GM12878 (cell line): ENCODE results near the gene CYYR1. TPM values are rescaled to one million over a fixed set of nuclear protein-coding genes. Genes with fewer than 3 reads are reported as not detected.

Source experiments
- ATAC-seq: fragments of 200-7000 bp; cut with Tn5 transposase; 3 replicates; pipeline ENCODE4 v1.9.1; 2020; ENCODE audit warnings: mild to moderate bottlenecking, moderate library complexity
- BruUV-seq: library from RNA; stranded (reverse); fragments of 400-500 nt; replicated peaks from 2 replicates; lab custom pipeline; 2021; lab: Mats Ljungman, UMichigan
- CTCF ChIA-PET: fragments of 300-600 bp; sonication (Branson Sonifier 250); formaldehyde crosslinking; extraction: SDS; loops from one replicate; lab custom pipeline; 2021; ENCODE audit warnings: inconsistent platforms; lab: Yijun Ruan, JAX
- POLR2A ChIA-PET: fragments of 350-600 bp; formaldehyde crosslinking; extraction: SDS; loops from one replicate; lab custom pipeline; 2021; ENCODE audit warnings: inconsistent platforms; lab: Charles Lee
- RAD21 ChIA-PET: fragments of 300-600 bp; sonication (Branson Sonifier 250); formaldehyde crosslinking; loops from one replicate; lab custom pipeline; 2023; ENCODE audit warnings: antibody characterized with exemption; ENCODE audit not compliant: unreplicated experiment; lab: Charles Lee
- SMC1A ChIA-PET: fragments of 300-600 bp; sonication (Branson Sonifier 250); formaldehyde crosslinking; loops from one replicate; lab custom pipeline; 2023; ENCODE audit not compliant: unreplicated experiment, uncharacterized antibody; lab: Charles Lee
- DNase-seq: peaks from one replicate; pipeline ENCODE4 v3.0.0-alpha.2; 2011; ENCODE audit warnings: low read depth, low spot score
- FAIRE-seq: peaks from 3 replicates; lab custom pipeline; 2011; peaks lifted over from hg19 to GRCh38; lab: Jason Lieb, UNC
- H2AFZ ChIP-seq: 2 replicates; pipeline ENCODE4 v1.6.0; 2011; ENCODE audit warnings: low read depth, low read length, control low read depth; ENCODE audit not compliant: control insufficient read depth
- H3K27ac ChIP-seq: 2 replicates; pipeline ENCODE4 v1.5.1; 2011; ENCODE audit warnings: control low read depth; ENCODE audit not compliant: control insufficient read depth, insufficient read depth
- H3K27me3 ChIP-seq, 2 experiments: replicated peaks in 1 of 2; 2 replicates each; pipeline versions ENCODE4 v1.6.0 to v1.6.1; 2011; ENCODE audit warnings: low read length in 1 of 2; ENCODE audit not compliant: control insufficient read depth in 2 of 2, insufficient read depth in 2 of 2
- H3K36me3 ChIP-seq, 2 experiments: 2 replicates each; pipeline ENCODE4 v1.5.1; 2011; ENCODE audit warnings: low read length in 1 of 2; ENCODE audit not compliant: control insufficient read depth in 2 of 2, insufficient read depth in 2 of 2
- H3K4me1 ChIP-seq: 2 replicates; pipeline ENCODE4 v1.6.1; 2011; ENCODE audit warnings: mild to moderate bottlenecking, low read length, moderate library complexity, mixed read lengths; ENCODE audit not compliant: control insufficient read depth, insufficient read depth
- H3K4me2 ChIP-seq: 2 replicates; pipeline ENCODE4 v1.6.0; 2011; ENCODE audit warnings: control low read depth; ENCODE audit not compliant: control insufficient read depth, insufficient read depth
- H3K4me3 ChIP-seq: fragments of 200-600 bp; sonication (generic); 2 replicates; pipeline ENCODE4 v1.5.1; 2016
- H3K79me2 ChIP-seq: 2 replicates; pipeline ENCODE4 v1.6.0; 2011; ENCODE audit warnings: low read length; ENCODE audit not compliant: control insufficient read depth, insufficient read depth
- H3K9ac ChIP-seq: 2 replicates; pipeline ENCODE4 v1.8.0; 2011; ENCODE audit warnings: low read length, control low read depth, mixed read lengths; ENCODE audit not compliant: control insufficient read depth, insufficient read depth
- H3K9me3 ChIP-seq: replicated peaks from 3 replicates; pipeline ENCODE4 v1.5.1; 2011; ENCODE audit warnings: mild to moderate bottlenecking, low read length; ENCODE audit not compliant: control insufficient read depth, insufficient read depth
- H4K20me1 ChIP-seq: 2 replicates; pipeline ENCODE4 v1.6.0; 2011; ENCODE audit not compliant: control insufficient read depth, insufficient read depth
- CHD1 ChIP-seq: IDR thresholded peaks from 2 replicates; pipeline ENCODE4 v1.6.1; 2012; ENCODE audit warnings: low read depth, low read length, improper control_type of control experiment
- DPF2 ChIP-seq: fragments of 450-650 bp; IDR thresholded peaks from 2 replicates; pipeline ENCODE4 v1.6.1; 2017; ENCODE audit warnings: mild to moderate bottlenecking
- MYB ChIP-seq: fragments of 150-350 bp; IDR thresholded peaks from 2 replicates; pipeline ENCODE4 v1.6.1; 2014; ENCODE audit warnings: mild to moderate bottlenecking, low read depth, low read length, borderline replicate concordance
- NBN ChIP-seq: fragments of 450-650 bp; IDR thresholded peaks from 2 replicates; pipeline ENCODE4 v1.6.1; 2016
- NR2F1 ChIP-seq: fragments of 450-650 bp; conservative IDR thresholded peaks from 2 replicates; pipeline ENCODE4 v1.6.1; 2017; ENCODE audit warnings: mild to moderate bottlenecking
- RAD21 ChIP-seq: IDR thresholded peaks from 2 replicates; pipeline ENCODE4 v1.6.1; 2011; ENCODE audit warnings: mild to moderate bottlenecking, low read depth, low read length, moderate library complexity; ENCODE audit not compliant: insufficient read depth
- WGBS: methylation state at CpG from one replicate; pipeline ENCODE4 v1.1.6; 2016; ENCODE audit warnings: low lambda C conversion rate; ENCODE audit not compliant: insufficient replicate concordance, insufficient coverage; ENCODE audit errors: missing lambda C conversion rate; 5-methylcytosine and 5-hydroxymethylcytosine counted together
- in situ Hi-C: fragments of 300-500 bp; cut with MboI; formaldehyde crosslinking; loops from 9 replicates; pipeline ENCODE4 v1.14.3; 2018; ENCODE audit warnings: mixed read lengths
- intact Hi-C: fragments of 100-400 bp; cut with micrococcal nuclease; formaldehyde crosslinking; loops from one replicate; pipeline ENCODE4 v1.14.2; 2022; ENCODE audit not compliant: unreplicated experiment
- polyA plus RNA-seq, 11 experiments: library from polyadenylated mRNA; depleted of rRNA in 4 of 11; unstranded in 6 of 11; stranded (reverse) in 5 of 11; fragments of >200 nt; fragmentation: Nextera tagmentation in 4 of 11; fragmentation: Illumina TruSeq in 1 of 11; extraction: Ambion mirVana in 4 of 11; extraction: Trizol in 1 of 11; gene quantifications; 1 replicate in 1 of 11; 2 replicates in 10 of 11; pipeline versions ENCODE4 v1.2.1 to v1.2.3, GENCODE V29; 2011 to 2016; ENCODE audit warnings: inconsistent platforms in 2 of 11, missing spikeins in 2 of 11, low read depth in 1 of 11
- total RNA-seq, 4 experiments: library from RNA; depleted of rRNA in 3 of 4; stranded (reverse); fragments of >200 nt in 3 of 4; fragmentation: Illumina TruSeq in 1 of 4; extraction: Trizol in 1 of 4; gene quantifications; 2 replicates each; pipeline versions ENCODE4 v1.2.1 to v1.2.3, GENCODE V29; 2013 to 2021
- TF ChIP-seq, protein P1 (sequence below): IDR thresholded peaks from 2 replicates; pipeline ENCODE4 v1.6.1; 2012; ENCODE audit warnings: low read depth, low read length, improper control_type of control experiment
- TF ChIP-seq, protein P2 (sequence below): IDR thresholded peaks from 2 replicates; pipeline ENCODE4 v1.6.1; 2012; ENCODE audit warnings: low read length, inconsistent platforms
- TF ChIP-seq, protein P3 (sequence below): fragments of 450-650 bp; IDR thresholded peaks from 2 replicates; pipeline ENCODE4 v1.6.1; 2017; ENCODE audit warnings: antibody characterized with exemption, mild to moderate bottlenecking, moderate library complexity
- TF ChIP-seq, protein P4 (sequence below): IDR thresholded peaks from 2 replicates; pipeline ENCODE4 v1.6.1; 2012; ENCODE audit warnings: low read depth, low read length, improper control_type of control experiment

CYYR1 gene
- total and polyA plus RNA-seq, 10 of the 15 experiments (the other 5 are each of a cell fraction or from before 2014, with no cell fraction given) = 0.11 to 0.13 TPM; not detected in 8

DNA sequence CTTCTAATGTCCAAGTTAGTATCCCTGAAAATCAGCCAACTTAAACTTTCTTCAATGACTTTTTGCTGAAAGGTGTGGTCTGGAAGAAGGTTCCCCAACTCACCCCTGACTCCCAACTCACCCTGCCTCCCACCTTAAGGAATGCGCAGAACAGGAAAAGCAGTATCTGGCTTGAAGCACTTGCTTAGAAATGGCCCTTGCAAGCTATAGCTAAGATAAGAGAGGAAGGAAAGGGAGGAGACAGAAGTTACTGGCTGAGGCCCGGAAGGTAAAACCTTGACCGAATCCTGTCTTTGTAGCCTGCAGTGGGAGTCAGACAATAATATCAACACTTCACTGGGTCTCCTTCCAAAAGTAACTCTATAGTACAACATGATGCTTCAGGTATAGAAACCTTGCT is 2.9 kb downstream of the CYYR1 start:
- TF ChIP-seq NR2F1 = no peak
- TF ChIP-seq, all 136 proteins: peak for 0
- DNase-seq (no peak), ATAC-seq (no peak), FAIRE-seq (no peak)
- Histone ChIP-seq H3K27ac (no peak overlapping the region), H3K4me1 (no peaks in the 10 kb centered on the region), H3K36me3 (no peaks in the 10 kb centered on the region), H2AFZ (no peak overlapping the region), H3K27me3 (no peaks in the 10 kb centered on the region), H3K79me2 (no peaks in the 10 kb centered on the region), H3K4me2 (no peak overlapping the region), H4K20me1 (no peaks in the 10 kb centered on the region), H3K4me3 (no peak overlapping the region), H3K9ac (no peak overlapping the region), H3K9me3 (no peaks in the 10 kb centered on the region; the same call in 2 of the 3 replicates)
- intact Hi-C loops (no loop called here), in situ Hi-C loops (no loop called here)
- no TSS peak for BruUV-seq
- ChIA-PET SMC1A (no interaction called here), POLR2A (no interaction called here), CTCF (no interaction called here), RAD21 (no interaction called here)
- 55% methylated on average over 3 of the region's 3 CpGs for WGBS

DNA sequence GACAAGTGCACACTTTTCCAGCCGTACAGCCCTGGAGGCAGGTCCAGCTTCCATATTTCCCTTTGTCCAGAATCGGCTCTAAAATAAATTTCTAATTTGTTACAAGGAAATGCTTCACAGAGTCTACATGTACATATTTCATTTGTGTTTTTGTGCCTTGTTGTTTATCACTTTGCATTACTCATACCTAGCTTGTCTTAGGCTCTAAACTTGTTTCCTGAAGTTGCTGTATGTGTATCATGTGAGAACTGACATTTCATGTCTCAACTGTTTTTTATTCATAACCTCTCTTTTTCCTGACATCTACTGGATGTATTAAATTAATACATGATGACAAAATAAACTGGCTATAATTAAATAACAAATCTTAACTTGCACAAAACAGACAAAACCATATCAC is 7.5 kb downstream of the CYYR1 start:
- RAD21 ChIA-PET = interaction anchor here (0.7 kb wide), 1 partner anchor 429 kb away, joined by 3 read pairs; no protein-coding TSS in a partner anchor
- Histone ChIP-seq H3K36me3 (no peaks in the 10 kb centered on the region), H3K4me2 (no peak overlapping the region), H3K27me3 (no peaks in the 10 kb centered on the region), H4K20me1 (no peaks in the 10 kb centered on the region), H3K4me3 (no peak overlapping the region), H3K9me3 (no peaks in the 10 kb centered on the region), H3K79me2 (no peaks in the 10 kb centered on the region), H3K27ac (no peak overlapping the region), H3K9ac (no peak overlapping the region), H3K4me1 (no peaks in the 10 kb centered on the region), H2AFZ (no peak overlapping the region)
- no TSS peak for BruUV-seq
- DNase-seq (no peak), ATAC-seq (no peak), FAIRE-seq (no peak)
- WGBS = 6% methylated on average over 2 of the region's 2 CpGs
- TF ChIP-seq MYB (no peak), RAD21 (no peak), CHD1 (no peak), NBN (no peak), DPF2 (no peak)
- TF ChIP-seq, protein P1, sequence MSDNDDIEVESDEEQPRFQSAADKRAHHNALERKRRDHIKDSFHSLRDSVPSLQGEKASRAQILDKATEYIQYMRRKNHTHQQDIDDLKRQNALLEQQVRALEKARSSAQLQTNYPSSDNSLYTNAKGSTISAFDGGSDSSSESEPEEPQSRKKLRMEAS = no peak
- TF ChIP-seq, protein P2, sequence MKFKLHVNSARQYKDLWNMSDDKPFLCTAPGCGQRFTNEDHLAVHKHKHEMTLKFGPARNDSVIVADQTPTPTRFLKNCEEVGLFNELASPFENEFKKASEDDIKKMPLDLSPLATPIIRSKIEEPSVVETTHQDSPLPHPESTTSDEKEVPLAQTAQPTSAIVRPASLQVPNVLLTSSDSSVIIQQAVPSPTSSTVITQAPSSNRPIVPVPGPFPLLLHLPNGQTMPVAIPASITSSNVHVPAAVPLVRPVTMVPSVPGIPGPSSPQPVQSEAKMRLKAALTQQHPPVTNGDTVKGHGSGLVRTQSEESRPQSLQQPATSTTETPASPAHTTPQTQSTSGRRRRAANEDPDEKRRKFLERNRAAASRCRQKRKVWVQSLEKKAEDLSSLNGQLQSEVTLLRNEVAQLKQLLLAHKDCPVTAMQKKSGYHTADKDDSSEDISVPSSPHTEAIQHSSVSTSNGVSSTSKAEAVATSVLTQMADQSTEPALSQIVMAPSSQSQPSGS = no peak
- TF ChIP-seq, protein P3, sequence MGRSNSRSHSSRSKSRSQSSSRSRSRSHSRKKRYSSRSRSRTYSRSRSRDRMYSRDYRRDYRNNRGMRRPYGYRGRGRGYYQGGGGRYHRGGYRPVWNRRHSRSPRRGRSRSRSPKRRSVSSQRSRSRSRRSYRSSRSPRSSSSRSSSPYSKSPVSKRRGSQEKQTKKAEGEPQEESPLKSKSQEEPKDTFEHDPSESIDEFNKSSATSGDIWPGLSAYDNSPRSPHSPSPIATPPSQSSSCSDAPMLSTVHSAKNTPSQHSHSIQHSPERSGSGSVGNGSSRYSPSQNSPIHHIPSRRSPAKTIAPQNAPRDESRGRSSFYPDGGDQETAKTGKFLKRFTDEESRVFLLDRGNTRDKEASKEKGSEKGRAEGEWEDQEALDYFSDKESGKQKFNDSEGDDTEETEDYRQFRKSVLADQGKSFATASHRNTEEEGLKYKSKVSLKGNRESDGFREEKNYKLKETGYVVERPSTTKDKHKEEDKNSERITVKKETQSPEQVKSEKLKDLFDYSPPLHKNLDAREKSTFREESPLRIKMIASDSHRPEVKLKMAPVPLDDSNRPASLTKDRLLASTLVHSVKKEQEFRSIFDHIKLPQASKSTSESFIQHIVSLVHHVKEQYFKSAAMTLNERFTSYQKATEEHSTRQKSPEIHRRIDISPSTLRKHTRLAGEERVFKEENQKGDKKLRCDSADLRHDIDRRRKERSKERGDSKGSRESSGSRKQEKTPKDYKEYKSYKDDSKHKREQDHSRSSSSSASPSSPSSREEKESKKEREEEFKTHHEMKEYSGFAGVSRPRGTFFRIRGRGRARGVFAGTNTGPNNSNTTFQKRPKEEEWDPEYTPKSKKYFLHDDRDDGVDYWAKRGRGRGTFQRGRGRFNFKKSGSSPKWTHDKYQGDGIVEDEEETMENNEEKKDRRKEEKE = no peak
- TF ChIP-seq, protein P4, sequence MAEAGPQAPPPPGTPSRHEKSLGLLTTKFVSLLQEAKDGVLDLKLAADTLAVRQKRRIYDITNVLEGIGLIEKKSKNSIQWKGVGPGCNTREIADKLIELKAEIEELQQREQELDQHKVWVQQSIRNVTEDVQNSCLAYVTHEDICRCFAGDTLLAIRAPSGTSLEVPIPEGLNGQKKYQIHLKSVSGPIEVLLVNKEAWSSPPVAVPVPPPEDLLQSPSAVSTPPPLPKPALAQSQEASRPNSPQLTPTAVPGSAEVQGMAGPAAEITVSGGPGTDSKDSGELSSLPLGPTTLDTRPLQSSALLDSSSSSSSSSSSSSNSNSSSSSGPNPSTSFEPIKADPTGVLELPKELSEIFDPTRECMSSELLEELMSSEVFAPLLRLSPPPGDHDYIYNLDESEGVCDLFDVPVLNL = no peak
- POLR2A ChIA-PET = no interaction called here
- SMC1A ChIA-PET = no interaction called here
- CTCF ChIA-PET = no interaction called here
- in situ Hi-C loops (no loop called here), intact Hi-C loops (no loop called here)
